Stimulated activated CD4-positive, alpha-beta T cell treated with anti-CD3 and anti-CD28 coated beads, Interleukin-12 subunit alpha, Interleukin-12 subunit beta, amount 100 ng/mL, for 48 hours (primary cell): ENCODE data around the gene VSIG10L2.

Experiments
- DNase-seq, 3 donors: peaks; one replicate each; pipeline ENCODE4 v3.0.0-alpha.2; 2020; ENCODE audit warnings: low read depth in 2 of 3, low spot score in 1 of 3

VSIG10L2 gene

GRCh38 chr11:125999234-125999880 is 53.5 kb downstream of the VSIG10L2 start:
- DNase-seq, result no peak

DNA sequence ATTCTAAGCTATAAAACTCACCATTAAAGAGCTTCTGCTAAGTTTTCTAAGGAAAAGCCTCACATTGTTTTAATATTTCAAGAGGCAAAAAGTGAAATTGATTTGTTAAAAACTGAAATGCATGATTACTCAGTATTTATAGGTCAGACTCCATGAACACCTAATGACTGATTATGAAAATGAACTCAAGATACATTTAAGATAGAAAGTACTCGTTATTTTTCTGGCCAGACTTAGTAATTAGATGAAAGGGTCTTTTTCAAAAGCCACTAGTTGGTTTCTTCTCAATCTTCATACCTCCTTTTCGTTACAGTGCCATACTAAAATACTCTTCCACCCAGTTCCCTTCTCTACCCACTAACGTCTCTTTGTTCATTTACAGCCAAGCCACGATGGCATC is 56.3 kb downstream of the VSIG10L2 start:
- DNase-seq, result no peak
